ENCODE data around the gene C1QTNF3. TPM values are rescaled to one million over a fixed set of nuclear protein-coding genes. Genes with fewer than 3 reads are reported as not detected.

Gene C1QTNF3
- polyA plus RNA-seq, 1 experiment, result 1.2 TPM

- no peaks in the 10 kb centered on the region for H3K9me3 ChIP-seq (ENCODE audit: control insufficient read depth, insufficient read depth, low read length)
- CTCF ChIA-PET, result no interaction called here
- TF ChIP-seq, protein P1, sequence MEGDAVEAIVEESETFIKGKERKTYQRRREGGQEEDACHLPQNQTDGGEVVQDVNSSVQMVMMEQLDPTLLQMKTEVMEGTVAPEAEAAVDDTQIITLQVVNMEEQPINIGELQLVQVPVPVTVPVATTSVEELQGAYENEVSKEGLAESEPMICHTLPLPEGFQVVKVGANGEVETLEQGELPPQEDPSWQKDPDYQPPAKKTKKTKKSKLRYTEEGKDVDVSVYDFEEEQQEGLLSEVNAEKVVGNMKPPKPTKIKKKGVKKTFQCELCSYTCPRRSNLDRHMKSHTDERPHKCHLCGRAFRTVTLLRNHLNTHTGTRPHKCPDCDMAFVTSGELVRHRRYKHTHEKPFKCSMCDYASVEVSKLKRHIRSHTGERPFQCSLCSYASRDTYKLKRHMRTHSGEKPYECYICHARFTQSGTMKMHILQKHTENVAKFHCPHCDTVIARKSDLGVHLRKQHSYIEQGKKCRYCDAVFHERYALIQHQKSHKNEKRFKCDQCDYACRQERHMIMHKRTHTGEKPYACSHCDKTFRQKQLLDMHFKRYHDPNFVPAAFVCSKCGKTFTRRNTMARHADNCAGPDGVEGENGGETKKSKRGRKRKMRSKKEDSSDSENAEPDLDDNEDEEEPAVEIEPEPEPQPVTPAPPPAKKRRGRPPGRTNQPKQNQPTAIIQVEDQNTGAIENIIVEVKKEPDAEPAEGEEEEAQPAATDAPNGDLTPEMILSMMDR (IDR thresholded peaks at IDR 0.05; ENCODE audit: low read depth, low read length), result no peak
- no peak overlapping the region for H3K27ac ChIP-seq (ENCODE audit: low read depth, low read length)
- POLR2A ChIA-PET, result no interaction called here
- no peak overlapping the region for H3K4me3 ChIP-seq (ENCODE audit: low read depth, low read length)
- H3K27me3 ChIP-seq (ENCODE audit: control insufficient read depth, insufficient read depth, low read length), result peaks cover 12% of the 10 kb centered on the region
- no peak for DNase-seq (ENCODE audit: low read depth, low spot score)
Measured at GRCh38 chr5:33975852-33976251, 67.2 kb downstream of the C1QTNF3 start.

- ChIA-PET POLR2A (no interaction called here), CTCF (no interaction called here)
- no peak for DNase-seq (ENCODE audit: low read depth, low spot score)
Measured at GRCh38 chr5:33973271-33973670, 69.7 kb downstream of the C1QTNF3 start.

GRCh38 chr5:33969572-33970452 is 73.2 kb downstream of the C1QTNF3 start:
- TF ChIP-seq, protein P1 (IDR thresholded peaks at IDR 0.05; ENCODE audit: low read depth, low read length), result peak; percentile 96
- peak; percentile 43 for DNase-seq (ENCODE audit: low read depth, low spot score)
- Histone ChIP-seq H3K9me3 (ENCODE audit: control insufficient read depth, insufficient read depth, low read length) (no peaks in the 10 kb centered on the region), H3K27ac (ENCODE audit: low read depth, low read length) (no peak overlapping the region), H3K4me3 (ENCODE audit: low read depth, low read length) (no peak overlapping the region), H3K27me3 (ENCODE audit: control insufficient read depth, insufficient read depth, low read length) (peaks cover 11% of the 10 kb centered on the region)
- POLR2A ChIA-PET, result interaction anchor here (0.6 to 1.1 kb wide), 2 partner anchors 38 to 598 kb away, joined by 3 read pairs; no protein-coding TSS in a partner anchor
- CTCF ChIA-PET, result interaction anchor here (0.5 to 4.3 kb wide), 73 partner anchors 9 to 1150 kb away, joined by 3 to 126 read pairs (median 4); partner anchors contain the start of genes ADAMTS12, RXFP3 and TARS1

More at GRCh38 chr5:33973271-33973670, 69.7 kb downstream of the C1QTNF3 start:
- no peaks in the 10 kb centered on the region for H3K9me3 ChIP-seq (ENCODE audit: control insufficient read depth, insufficient read depth, low read length)
- peaks cover 13% of the 10 kb centered on the region for H3K27me3 ChIP-seq (ENCODE audit: control insufficient read depth, insufficient read depth, low read length)
- TF ChIP-seq, protein P1 (IDR thresholded peaks at IDR 0.05; ENCODE audit: low read depth, low read length), result no peak
- H3K4me3 ChIP-seq (ENCODE audit: low read depth, low read length), result no peak overlapping the region
- H3K27ac ChIP-seq (ENCODE audit: low read depth, low read length), result no peak overlapping the region

- Histone ChIP-seq H3K27me3 (ENCODE audit: control insufficient read depth, insufficient read depth, low read length) (peaks cover 14% of the 10 kb centered on the region), H3K27ac (ENCODE audit: low read depth, low read length) (no peak overlapping the region), H3K4me3 (ENCODE audit: low read depth, low read length) (no peak overlapping the region), H3K9me3 (ENCODE audit: control insufficient read depth, insufficient read depth, low read length) (no peaks in the 10 kb centered on the region)
- no peak for DNase-seq (ENCODE audit: low read depth, low spot score)
- TF ChIP-seq, protein P1 (IDR thresholded peaks at IDR 0.05; ENCODE audit: low read depth, low read length), result no peak
- ChIA-PET CTCF (interaction anchor here (1.0 to 4.3 kb wide), 9 partner anchors 12 to 545 kb away, joined by 3 to 126 read pairs (median 5); partner anchors contain the start of gene RXFP3), POLR2A (no interaction called here)
Measured at GRCh38 chr5:33968211-33969005, 74.6 kb downstream of the C1QTNF3 start.

Small RNA genes within 50 kb of the gene (small RNA-seq; reads per million reads assigned to genes)
- not detected for gene AC139783.1 (ENCODE audit: insufficient read length, low read depth)

Other genes with a start within 250 kb of the C1QTNF3 start
- 46.8 and 47.6 TPM in 2 replicates for gene ADAMTS12, start 151.2 kb downstream of the C1QTNF3 start, polyA plus RNA-seq (2011; rRNA removed)
- gene RXFP3, start 106.8 kb downstream of the C1QTNF3 start, polyA plus RNA-seq (2011; rRNA removed), result not detected in 2 replicates
- not detected in 2 replicates for gene SLC45A2, start 58.5 kb downstream of the C1QTNF3 start, polyA plus RNA-seq (2011; rRNA removed)
- gene AMACR, start 35.2 kb downstream of the C1QTNF3 start, polyA plus RNA-seq (2011; rRNA removed), result 8.0 and 10.0 TPM in 2 replicates